Loucy (cell line): ENCODE results near the gene CBARP.
A peak's percentile ranks its signal among the peaks of the same experiment; 100 is the strongest.
"Not testable (repeated sequence)": the region's sequence is repeated elsewhere in the genome, so short reads cannot be mapped to it uniquely, and the experiment has no call there.

Experiments
- H2AFZ ChIP-seq: fragments of 200-600 bp; sonication (generic); 2 replicates; pipeline ENCODE4 v1.6.0; 2016; ENCODE audit warnings: antibody characterized with exemption, mild to moderate bottlenecking, low read length, moderate library complexity
- H3F3A ChIP-seq: fragments of 200-600 bp; 2 replicates; pipeline ENCODE4 v1.6.0; 2016; ENCODE audit warnings: antibody characterized with exemption, low read depth, mild to moderate bottlenecking
- H3K27me3 ChIP-seq: fragments of 200-600 bp; sonication (generic); 2 replicates; pipeline ENCODE4 v1.6.1; 2014; ENCODE audit warnings: low read length, mild to moderate bottlenecking; ENCODE audit not compliant: insufficient read depth, poor library complexity, severe bottlenecking
- H3K36me3 ChIP-seq: fragments of 200-600 bp; sonication (generic); 2 replicates; pipeline ENCODE4 v1.6.1; 2016; ENCODE audit warnings: low read length; ENCODE audit not compliant: insufficient read depth
- H3K4me1 ChIP-seq: fragments of 200-600 bp; sonication (generic); 2 replicates; pipeline ENCODE4 v1.5.1; 2014; ENCODE audit warnings: low read length, mild to moderate bottlenecking; ENCODE audit not compliant: insufficient read depth, poor library complexity, severe bottlenecking
- H3K4me2 ChIP-seq: fragments of 200-600 bp; sonication (generic); 2 replicates; pipeline ENCODE4 v1.6.0; 2014; ENCODE audit warnings: antibody characterized with exemption, low read length, low read depth, mild to moderate bottlenecking; ENCODE audit not compliant: poor library complexity, severe bottlenecking
- H3K4me3 ChIP-seq: fragments of 200-600 bp; sonication (generic); 2 replicates; pipeline ENCODE4 v1.5.1; 2014; ENCODE audit warnings: low read length, mild to moderate bottlenecking, mixed read lengths; ENCODE audit not compliant: poor library complexity, severe bottlenecking
- H3K79me2 ChIP-seq: fragments of 200-600 bp; sonication (generic); 2 replicates; pipeline ENCODE4 v1.6.1; 2014; ENCODE audit warnings: low read length; ENCODE audit not compliant: insufficient read depth
- H3K9ac ChIP-seq: fragments of 200-600 bp; sonication (generic); 2 replicates; pipeline ENCODE4 v1.6.0; 2014; ENCODE audit warnings: mild to moderate bottlenecking, low read depth, low read length, moderate library complexity; ENCODE audit not compliant: poor library complexity, severe bottlenecking
- H3K9me2 ChIP-seq: fragments of 200-600 bp; sonication (generic); replicated peaks from 2 replicates; pipeline ENCODE4 v1.6.1; 2016; ENCODE audit warnings: low read depth, low read length, mixed read lengths
- H3K9me3 ChIP-seq: fragments of 200-600 bp; sonication (generic); 2 replicates; pipeline ENCODE4 v1.6.1; 2014; ENCODE audit warnings: mild to moderate bottlenecking, antibody characterized with exemption, low read length, low read depth; ENCODE audit not compliant: insufficient read depth
- H4K20me1 ChIP-seq: fragments of 200-600 bp; sonication (generic); 2 replicates; pipeline ENCODE4 v1.6.0; 2014; ENCODE audit warnings: antibody characterized with exemption, low read length, mild to moderate bottlenecking; ENCODE audit not compliant: insufficient read depth, poor library complexity, severe bottlenecking
- CTCF ChIP-seq: fragments of 200-600 bp; sonication (generic); conservative IDR thresholded peaks from 2 replicates; pipeline ENCODE4 v1.5.1; 2014; ENCODE audit warnings: mild to moderate bottlenecking, antibody characterized with exemption, low read length
- EZH2phosphoT487 ChIP-seq: fragments of 200-600 bp; IDR thresholded peaks from 2 replicates; pipeline ENCODE4 v1.6.1; 2018; ENCODE audit warnings: antibody characterized with exemption, mild to moderate bottlenecking, moderate library complexity, borderline replicate concordance

CBARP gene

DNA sequence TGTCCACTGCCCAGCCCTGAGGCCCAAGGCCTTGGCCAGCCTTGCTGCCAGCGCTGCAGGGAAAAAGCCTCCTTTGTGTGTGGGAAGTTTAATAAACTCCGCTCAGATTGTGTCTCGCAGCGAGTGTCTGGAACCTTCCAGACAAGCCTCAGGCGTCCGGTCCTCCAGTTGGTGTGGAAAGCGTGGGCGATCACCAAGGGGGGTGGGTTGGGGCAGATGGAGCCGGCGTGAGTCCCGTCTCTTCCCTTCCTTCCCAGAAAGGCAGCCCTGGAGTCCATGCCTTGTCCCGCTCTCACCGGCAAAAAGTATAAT is 27.6 kb downstream of the CBARP start:
- Histone ChIP-seq H3K9me2 (no peaks in the 10 kb centered on the region), H3K4me2 (peak overlapping the region; percentile 79), H3K9me3 (no peaks in the 10 kb centered on the region), H3K36me3 (no peaks in the 10 kb centered on the region; the same call in 1 of the 2 replicates), H4K20me1 (peaks cover 74% of the 10 kb centered on the region), H3K79me2 (peaks cover 91% of the 10 kb centered on the region), H3F3A (no peaks in the 10 kb centered on the region), H3K4me1 (peaks cover 34% of the 10 kb centered on the region), H3K27me3 (no peaks in the 10 kb centered on the region), H3K4me3 (peak overlapping the region; percentile 61), H3K9ac (peak overlapping the region; percentile 60), H2AFZ (no peak overlapping the region)
- TF ChIP-seq EZH2phosphoT487 (no peak), CTCF (no peak)

GRCh38 chr19:1208830-1209229 is 29.0 kb downstream of the CBARP start:
- H3K9me3 ChIP-seq, H3K36me3 ChIP-seq, H2AFZ ChIP-seq, H3K27me3 ChIP-seq, H3K9me2 ChIP-seq, H3F3A ChIP-seq: not testable (repeated sequence)
- peak overlapping the region; percentile 94 for H3K4me3 ChIP-seq
- peaks cover 77% of the 10 kb centered on the region for H3K79me2 ChIP-seq
- peak overlapping the region; percentile 24 for H3K9ac ChIP-seq
- H4K20me1 ChIP-seq, result peaks cover 61% of the 10 kb centered on the region
- H3K4me2 ChIP-seq, result peak overlapping the region; percentile 93
- H3K4me1 ChIP-seq, result peaks cover 38% of the 10 kb centered on the region

- Histone ChIP-seq H3K4me3 (peak overlapping the region; percentile 94), H2AFZ (no peak overlapping the region), H3K27me3 (no peaks in the 10 kb centered on the region), H3K4me1 (peaks cover 38% of the 10 kb centered on the region), H3K9me3 (no peaks in the 10 kb centered on the region), H3K9ac (peak overlapping the region; percentile 93), H3K79me2 (peaks cover 60% of the 10 kb centered on the region), H3F3A (peaks cover 6% of the 10 kb centered on the region; the same call in 1 of the 2 replicates), H3K36me3 (no peaks in the 10 kb centered on the region; the same call in 1 of the 2 replicates), H3K9me2 (no peaks in the 10 kb centered on the region), H4K20me1 (peaks cover 50% of the 10 kb centered on the region), H3K4me2 (peak overlapping the region; percentile 93)
- no peak for TF ChIP-seq EZH2phosphoT487
- no peak for TF ChIP-seq CTCF
Observed at GRCh38 chr19:1206864-1207450, 30.8 kb downstream of the CBARP start.
